HK-2 (cell line): ENCODE results near the gene ARHGAP26.
A peak's percentile ranks its signal among the peaks of the same experiment; 100 is the strongest.
"Not testable (repeated sequence)": the region's sequence is repeated elsewhere in the genome, so short reads cannot be mapped to it uniquely, and the experiment has no call there.

Source experiments
- DNase-seq: peaks from one replicate; pipeline ENCODE4 v3.0.0-alpha.2; 2018; ENCODE audit not compliant: unreplicated experiment

ARHGAP26 gene

GRCh38 chr5:143085319-143085917 lies 315.2 kb downstream of the ARHGAP26 start:
- DNase-seq = no peak

- no peak for DNase-seq
Observed at GRCh38 chr5:143086546-143086907, 316.4 kb downstream of the ARHGAP26 start.

GRCh38 chr5:143086908-143087637 lies 316.9 kb downstream of the ARHGAP26 start:
- DNase-seq = no peak

- DNase-seq = not testable (repeated sequence)
Observed at GRCh38 chr5:143088702-143089101, 318.5 kb downstream of the ARHGAP26 start.

GRCh38 chr5:143090044-143090443 lies 319.9 kb downstream of the ARHGAP26 start:
- not testable (repeated sequence) for DNase-seq

GRCh38 chr5:143092711-143093451 lies 322.7 kb downstream of the ARHGAP26 start:
- DNase-seq = not testable (repeated sequence)

- DNase-seq = no peak
Observed at GRCh38 chr5:143093452-143094086, 323.4 kb downstream of the ARHGAP26 start.

GRCh38 chr5:143094087-143094521 lies 323.9 kb downstream of the ARHGAP26 start:
- DNase-seq = no peak

GRCh38 chr5:143094608-143095007 lies 324.4 kb downstream of the ARHGAP26 start:
- not testable (repeated sequence) for DNase-seq

GRCh38 chr5:143101121-143101520 lies 330.9 kb downstream of the ARHGAP26 start:
- DNase-seq = no peak

GRCh38 chr5:143101725-143102386 lies 331.7 kb downstream of the ARHGAP26 start:
- DNase-seq = no peak

- no peak for DNase-seq
Observed at GRCh38 chr5:143102411-143102810, 332.2 kb downstream of the ARHGAP26 start.

GRCh38 chr5:143105216-143105905 lies 335.2 kb downstream of the ARHGAP26 start:
- DNase-seq = no peak

- peak; percentile 38 for DNase-seq
Observed at GRCh38 chr5:143106174-143106573, 336.0 kb downstream of the ARHGAP26 start.

- DNase-seq = no peak
Observed at GRCh38 chr5:143108498-143109128, 338.4 kb downstream of the ARHGAP26 start.

GRCh38 chr5:143110591-143110990 lies 340.4 kb downstream of the ARHGAP26 start:
- DNase-seq = no peak

- DNase-seq = no peak
Observed at GRCh38 chr5:143111799-143112198, 341.6 kb downstream of the ARHGAP26 start.

GRCh38 chr5:143113461-143113860 lies 343.3 kb downstream of the ARHGAP26 start:
- no peak for DNase-seq

- DNase-seq = no peak
Observed at GRCh38 chr5:143114481-143114880, 344.3 kb downstream of the ARHGAP26 start.

- no peak for DNase-seq
Observed at GRCh38 chr5:143115381-143115780, 345.2 kb downstream of the ARHGAP26 start.

GRCh38 chr5:143116814-143117213 lies 346.6 kb downstream of the ARHGAP26 start:
- DNase-seq = no peak
